ENCODE measurements around the gene PARP11.

PARP11 gene

DNA sequence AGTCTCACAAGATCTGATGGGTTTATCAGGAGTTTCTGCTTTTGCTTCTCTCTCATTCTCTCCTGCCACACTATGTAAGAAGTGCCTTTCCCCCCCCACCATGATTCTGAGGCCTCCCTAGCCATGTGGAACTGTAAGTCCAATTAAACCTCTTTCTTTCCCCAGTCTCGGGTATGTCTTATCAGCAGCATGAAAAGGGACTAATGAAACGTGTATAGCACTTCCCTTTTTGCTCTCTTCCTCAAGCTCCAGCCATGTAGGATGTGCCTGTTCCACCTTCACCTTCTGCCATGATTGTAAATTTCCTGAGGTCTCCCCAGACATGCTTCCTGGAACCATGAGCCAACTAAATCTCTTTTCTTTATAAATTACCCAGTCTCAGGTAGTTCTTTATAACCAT is 113.3 kb downstream of the PARP11 start:
- Histone ChIP-seq H3K4me3 (ENCODE audit: low read depth in 1 of 5, low read length in 5 of 5) (no peak overlapping the region), H3K4me1 (ENCODE audit: control insufficient read depth in 5 of 5, insufficient read depth in 5 of 5, low read length in 5 of 5) (no peaks in the 10 kb centered on the region), H3K9ac (ENCODE audit: low read length in 5 of 5) (no peak overlapping the region), H3K27me3 (ENCODE audit: control insufficient read depth in 5 of 5, insufficient read depth in 4 of 5, low read length in 5 of 5) (no peaks in the 10 kb centered on the region), H3K36me3 (ENCODE audit: control insufficient read depth in 5 of 5, insufficient read depth in 5 of 5, low read length in 5 of 5) (peaks cover 0 to 4% (median 0%) of the 10 kb centered on the region in 5 donors), H3K27ac (ENCODE audit: low read depth, low read length) (no peak overlapping the region), H3K9me3 (ENCODE audit: control insufficient read depth in 5 of 5, low read length in 5 of 5) (peaks cover 0 to 4% (median 0%) of the 10 kb centered on the region in 5 donors)
